NCI-H2081 treated with DMSO at 0.1 percent for 48 hours (cell line): ENCODE results near the gene KCNJ9.
A peak's percentile ranks its signal among the peaks of the same experiment; 100 is the strongest.

Source experiments
- DNase-seq: peaks from one replicate; lab custom pipeline; 2025; lab: John Stamatoyannopoulos, UW

Gene KCNJ9

DNA sequence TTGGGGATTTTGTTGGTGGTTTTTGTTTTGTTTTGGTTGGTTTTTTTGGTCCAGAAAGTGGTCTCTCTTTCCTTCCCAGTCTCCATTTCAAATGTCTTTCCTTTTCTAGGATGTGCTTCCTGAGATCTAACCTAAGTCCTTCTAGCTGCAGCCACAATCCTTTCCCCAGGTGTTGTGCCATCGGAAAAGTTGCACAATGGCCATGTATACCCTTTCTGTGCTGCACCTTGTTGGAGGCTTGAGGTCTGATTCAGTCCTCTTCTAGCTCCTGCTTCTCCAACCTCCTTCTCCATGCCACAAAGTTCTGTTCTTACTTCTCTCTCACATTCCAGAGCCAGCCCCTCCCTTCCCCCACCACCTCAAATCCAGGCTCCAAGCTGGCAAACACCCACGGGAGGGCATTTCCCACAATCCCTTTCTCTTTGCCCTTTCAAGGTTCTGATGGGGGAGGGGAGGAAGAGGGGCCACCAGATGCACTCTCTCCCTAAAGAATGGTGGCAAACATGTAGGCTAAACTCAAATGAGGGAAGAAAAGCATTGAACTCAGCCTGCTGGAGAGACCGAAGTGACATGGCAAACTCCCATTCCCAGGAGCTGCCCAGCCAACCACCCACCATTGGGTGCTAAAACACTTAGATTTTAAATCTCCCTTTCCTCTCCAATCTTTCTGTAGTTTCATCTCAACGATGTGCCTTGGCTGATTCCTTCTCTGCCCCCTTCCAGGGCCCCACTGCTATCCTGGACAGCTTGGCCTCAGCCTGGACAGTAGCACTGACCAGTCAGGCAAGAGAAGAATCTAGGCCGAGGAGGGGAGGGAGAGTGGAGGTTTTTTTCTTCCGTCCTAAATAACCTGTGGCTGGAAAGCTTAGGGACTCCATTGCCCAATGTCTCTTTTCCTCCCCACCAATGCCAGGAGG, 14.3 kb upstream of the KCNJ9 start:
- DNase-seq, result no peak

DNA sequence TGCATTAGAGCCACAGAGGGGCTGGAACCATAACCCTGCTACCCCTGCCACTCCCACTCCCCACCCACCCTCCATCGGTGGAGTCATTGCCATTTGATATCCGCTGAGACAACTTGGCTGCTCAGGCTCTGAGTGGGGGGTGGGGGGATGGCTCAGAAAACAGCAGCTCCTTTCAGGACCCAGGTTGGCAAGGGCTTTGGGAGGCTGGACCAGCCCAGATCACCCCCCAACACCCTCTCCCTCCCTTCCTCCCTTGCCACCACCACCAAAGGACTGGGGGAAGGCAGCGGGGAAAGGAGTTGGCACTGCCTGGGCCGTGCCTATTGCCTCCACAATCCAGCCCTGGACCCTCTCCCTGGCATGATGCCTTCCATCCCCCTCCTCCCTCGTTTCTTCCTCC, 13.1 kb upstream of the KCNJ9 start:
- DNase-seq, result no peak

DNA sequence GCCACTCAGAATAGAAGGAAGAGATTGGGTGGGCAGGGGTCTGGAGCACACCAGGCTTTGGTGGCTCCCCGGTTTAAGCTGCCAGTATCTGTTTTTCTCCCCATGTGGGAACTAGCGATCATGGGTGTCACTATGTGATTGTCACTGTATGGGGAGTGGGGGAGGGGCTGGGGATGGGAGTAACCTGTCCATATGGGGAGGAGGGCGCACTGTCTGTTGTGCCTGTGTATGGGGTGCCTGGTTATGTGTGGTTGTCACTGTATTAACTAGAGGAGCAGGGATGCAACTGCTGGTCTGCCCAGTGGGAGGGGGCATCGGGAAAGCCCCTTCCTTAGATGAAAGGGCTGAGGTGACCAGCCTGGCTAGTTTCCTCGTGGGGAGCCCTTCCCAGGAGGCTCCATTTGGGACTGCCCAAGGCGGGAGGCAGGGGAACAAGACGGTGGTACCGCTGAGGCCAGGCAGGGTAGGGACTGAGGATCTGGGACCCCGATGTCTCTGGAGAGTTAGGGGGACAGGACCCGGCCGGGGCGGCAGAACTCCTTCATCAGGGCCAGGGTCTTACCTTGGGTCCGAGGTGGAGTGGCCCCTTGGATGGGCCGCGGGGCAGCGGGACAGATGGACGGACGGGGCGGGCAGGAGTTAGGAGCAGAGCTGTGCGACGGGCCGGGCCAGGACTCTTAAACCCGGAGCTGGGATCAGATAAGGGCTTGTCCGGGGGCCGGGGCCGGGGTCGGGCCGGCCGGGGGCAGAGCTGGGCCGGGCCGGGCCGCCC, 11.7 kb upstream of the KCNJ9 start, which contains the start of gene KCNJ10:
TSS of gene KCNJ10 (minus strand) at position 701 of the 772 bp plus-strand sequence. CDS start 27,628 bp downstream, outside the sequence.
- DNase-seq, result no peak

DNA sequence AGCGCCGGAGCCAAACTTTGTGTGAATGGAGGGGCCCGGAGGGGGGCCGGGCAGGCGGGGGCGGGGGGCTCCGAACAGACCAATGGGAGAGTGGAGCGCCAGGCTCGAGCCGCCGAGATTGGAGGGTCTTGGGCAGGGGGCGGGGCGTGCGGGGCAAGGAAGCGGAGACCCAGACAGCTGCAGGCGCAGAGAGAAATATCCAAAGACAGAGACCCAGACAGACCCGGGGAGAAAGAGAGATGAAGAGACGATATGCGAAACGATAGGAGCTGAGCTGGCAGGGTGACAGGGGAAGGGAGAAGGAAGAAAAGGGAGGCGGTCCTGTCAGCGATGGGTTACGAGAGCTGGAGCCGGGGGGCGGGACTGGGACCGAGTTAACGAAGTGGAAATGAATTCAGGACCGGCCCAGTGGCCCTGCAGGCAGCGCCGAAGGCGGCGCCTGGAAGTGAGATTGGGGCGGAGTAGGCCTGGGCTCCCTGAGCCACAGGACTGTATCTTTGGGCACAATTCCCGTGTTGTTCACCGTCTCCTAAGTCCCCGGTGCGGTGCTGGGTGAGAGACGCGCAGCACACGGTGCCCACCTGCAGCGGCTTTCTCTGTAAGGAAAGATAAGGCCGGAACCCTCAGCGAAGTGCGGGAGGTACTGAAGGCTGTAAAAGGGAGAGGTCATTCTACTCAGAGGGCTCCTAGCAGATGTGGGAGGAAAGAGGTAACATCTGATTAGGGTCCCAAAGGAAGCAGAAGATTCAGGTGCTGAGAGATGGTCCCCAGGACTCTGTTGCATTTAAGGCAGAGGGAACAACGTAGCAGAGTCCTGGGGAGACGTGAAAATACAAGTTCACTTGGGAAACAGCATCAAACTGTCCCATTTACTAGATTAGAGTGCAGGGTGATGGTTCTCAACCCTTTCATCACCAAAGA, 10.8 kb upstream of the KCNJ9 start:
- no peak for DNase-seq

DNA sequence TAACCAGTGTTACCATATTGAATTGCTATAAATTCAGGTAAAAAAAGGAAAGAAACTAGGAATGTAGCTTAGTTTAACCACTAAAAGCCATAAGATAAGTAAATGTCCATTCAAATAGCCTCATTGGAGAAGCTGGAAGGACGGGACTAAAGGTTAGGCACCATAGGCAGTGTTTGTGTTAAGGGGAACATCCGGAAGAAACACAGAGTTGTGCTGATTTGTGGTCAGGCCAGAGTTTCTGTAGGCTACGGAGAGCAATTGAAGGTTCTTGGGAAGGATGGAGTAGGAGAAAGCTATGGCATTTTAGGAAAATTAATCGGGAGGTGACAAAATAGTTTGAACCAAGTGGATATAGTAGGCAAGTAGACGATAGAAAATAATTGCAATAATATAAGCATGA, 10.0 kb upstream of the KCNJ9 start:
- DNase-seq, result no peak

DNA sequence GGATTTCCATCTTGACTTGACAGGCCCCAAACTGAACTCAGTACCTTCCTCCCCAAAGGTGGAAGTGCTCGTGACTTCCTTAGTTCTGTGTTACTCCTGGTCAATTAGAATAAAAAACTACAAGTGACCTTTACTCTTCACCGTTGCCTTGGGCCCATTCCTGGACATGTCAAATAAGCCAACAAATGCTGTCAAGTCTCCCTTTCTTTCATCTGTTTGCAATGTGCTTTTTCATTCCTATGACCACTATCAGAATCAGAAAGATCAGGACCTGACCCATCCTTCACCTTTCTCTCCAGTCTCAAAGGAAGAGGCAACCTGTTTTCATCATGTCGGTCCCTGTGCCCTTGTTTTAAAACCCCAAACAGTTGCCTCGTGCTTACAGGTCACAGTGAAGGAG, 6.5 kb upstream of the KCNJ9 start:
- no peak for DNase-seq

DNA sequence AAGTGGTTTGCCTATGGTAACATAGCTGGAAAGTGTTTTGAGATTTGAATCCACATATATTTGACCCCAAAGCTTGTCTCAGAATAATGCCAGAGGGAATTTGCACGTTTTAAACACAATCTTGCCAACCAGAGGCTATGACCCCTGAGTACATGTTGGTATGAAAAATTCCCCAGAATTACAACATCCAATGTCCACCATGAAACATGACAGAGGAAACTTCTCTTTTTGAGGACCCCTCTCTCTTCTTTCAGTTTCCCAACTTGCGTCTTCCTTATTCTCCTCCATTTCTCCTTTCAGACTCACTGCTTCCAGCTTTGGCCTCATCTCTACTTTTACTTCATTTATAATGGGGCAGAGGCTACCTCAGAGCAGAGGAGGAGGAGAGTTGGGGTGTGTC, 5.5 kb upstream of the KCNJ9 start:
- DNase-seq, result no peak

DNA sequence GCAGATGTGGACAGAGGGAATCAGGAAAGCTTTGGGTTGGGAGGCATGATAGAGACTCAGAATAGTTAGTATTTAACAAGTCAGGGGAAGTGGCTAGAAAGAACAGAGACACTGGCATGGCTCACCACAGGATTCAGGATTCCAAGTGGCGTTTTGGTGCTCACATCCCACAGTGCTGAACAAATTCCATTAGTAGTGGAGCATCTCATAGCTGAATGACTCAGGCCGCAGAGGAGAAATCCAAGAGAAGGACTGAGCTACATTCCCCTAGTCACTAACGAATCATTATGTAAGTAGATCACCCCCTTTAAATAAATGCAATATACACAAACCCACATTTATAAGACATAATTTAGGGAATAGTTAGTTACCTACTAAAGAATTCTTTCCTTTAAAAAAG, 5.0 kb upstream of the KCNJ9 start:
- DNase-seq, result no peak

DNA sequence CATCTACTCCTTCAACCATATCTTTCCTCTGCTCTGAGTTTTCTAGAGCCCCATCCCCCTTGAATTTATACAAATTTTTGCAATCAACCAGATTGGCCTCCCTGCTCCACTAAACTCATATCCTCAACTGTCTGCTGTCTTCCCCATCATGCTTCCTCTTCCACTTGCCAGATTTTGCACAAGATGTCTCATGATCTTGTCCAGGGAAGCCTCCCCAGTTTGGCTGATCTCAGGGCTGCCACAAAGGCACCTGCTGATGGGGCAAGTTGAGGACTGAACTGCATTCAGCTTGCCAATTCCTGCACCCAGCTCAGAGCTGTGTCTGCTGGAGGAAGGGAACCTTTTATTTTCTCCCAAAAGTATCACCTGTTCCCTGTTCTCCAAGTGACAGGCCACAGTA, 3.9 kb upstream of the KCNJ9 start:
- no peak for DNase-seq

DNA sequence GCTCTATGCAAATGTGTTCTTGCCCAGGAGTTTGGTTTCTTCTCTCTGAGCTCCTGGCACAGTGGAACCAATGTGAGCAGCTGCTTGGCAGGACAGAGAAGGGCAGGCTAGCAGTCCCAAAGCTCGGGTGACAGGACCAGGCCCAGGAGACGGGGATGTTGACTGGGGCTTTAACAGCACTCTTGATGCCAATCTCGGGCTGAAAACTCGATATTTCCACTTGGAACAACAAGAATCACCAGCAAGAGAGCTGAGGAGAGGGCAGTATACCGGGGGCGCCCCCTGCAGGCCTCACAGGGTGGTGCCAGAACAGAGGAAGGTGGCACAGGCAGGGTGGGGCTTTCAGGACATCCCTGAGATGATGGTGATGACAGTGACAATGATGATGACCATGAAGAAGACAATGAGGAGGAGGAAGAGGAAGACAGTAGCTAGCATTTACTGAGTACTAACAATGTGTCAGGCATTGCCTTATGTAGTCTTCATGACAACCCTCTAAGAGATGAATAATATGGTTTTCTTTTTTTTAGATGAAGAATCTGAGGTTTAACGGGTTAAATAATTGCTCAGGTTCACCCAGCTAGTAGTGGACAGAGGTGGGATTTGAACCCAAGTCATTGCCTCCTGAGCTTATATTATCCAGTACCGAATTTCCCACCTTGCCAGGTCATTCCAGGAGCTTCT, 2.7 kb upstream of the KCNJ9 start:
- no peak for DNase-seq

DNA sequence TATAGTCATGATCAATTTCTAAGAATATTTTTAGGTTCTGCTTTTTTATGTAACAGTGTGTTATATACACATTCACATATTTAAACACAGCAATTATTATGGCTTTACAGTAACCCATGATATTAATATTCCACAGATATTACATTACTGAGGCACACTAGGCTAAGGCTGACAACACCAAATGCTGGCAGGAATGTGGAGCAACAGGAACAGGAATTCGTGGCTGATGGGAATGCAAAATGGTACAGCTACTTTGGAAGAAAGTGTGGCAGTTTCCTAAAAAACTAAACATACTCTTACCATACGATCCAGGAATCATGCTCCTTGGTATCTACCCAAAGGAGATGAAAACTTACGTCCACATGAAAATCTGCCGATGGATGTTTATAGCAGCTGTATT, 1.9 kb upstream of the KCNJ9 start:
- no peak for DNase-seq

DNA sequence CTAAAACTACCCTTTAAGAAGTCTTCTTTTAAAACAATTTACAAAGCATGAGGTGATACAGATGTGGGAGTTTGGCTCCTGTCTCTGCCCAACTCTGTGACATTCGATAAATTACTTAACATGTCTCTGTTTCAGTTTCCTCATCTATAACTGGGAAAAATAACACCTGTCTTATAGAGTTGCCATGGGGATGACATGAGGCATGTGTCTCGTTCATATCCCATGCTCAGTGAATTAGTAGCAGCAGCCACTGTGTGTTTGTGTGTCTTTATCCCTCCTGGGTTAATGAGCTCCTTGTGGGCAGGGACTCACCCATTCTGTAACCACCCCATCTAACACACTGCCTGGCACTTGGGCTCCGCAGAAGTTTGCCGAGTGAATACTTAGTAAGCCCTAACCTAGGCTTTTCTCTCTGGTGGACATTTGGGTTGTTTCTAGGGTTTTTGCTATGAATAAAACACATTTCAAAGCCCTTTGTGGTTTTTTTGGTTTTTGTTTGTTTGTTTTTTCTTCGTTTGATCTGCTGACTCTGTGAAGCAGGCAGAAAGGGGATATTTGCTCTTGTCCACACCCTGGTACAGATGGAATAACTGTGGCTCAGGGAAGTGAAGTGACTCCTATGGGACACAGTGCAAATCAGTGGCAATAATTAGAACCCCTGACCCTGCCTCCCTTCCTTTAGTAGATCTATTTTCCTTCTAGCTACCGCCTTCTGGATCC, 797 bp upstream of the KCNJ9 start:
- DNase-seq, result no peak

DNA sequence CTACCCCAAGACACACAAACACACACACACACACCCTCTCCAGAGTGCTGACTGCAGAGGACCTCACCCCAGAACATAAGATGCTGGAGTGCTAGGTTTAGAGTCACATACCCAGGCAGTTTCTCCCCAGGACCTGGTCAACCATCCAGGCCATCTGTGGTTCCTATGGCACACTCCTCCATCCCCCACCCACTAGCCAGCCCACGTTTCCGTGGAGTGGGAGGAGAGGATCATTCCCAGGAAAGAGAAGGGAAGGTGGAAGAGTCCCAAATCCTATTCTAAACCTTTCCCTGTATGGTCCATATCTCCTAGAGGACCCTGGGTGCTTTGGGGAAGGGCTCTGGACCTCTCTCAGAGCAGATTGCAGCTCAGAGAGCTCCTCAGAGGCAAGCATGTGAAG, 1.1 kb downstream of the KCNJ9 start:
- no peak for DNase-seq

DNA sequence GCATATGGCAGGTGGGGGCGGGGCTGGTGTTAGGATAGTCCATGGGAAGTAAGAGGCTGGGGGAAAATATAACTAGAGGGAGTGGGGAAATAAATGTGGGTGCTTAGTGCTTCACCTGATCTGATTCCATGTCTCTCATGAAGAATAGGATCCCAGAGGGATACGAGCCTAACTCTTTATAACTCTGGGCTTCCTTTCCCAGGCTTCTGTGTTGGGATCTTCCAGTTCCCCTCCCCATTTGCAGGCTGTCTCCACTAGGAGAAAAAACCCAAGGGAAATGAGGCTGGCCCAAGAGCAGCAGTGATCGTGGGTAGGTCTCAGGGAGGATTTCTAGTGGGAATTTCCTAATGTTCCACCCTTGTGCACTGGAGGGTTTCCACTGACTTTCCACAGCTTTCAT, 1.6 kb downstream of the KCNJ9 start:
- no peak for DNase-seq

DNA sequence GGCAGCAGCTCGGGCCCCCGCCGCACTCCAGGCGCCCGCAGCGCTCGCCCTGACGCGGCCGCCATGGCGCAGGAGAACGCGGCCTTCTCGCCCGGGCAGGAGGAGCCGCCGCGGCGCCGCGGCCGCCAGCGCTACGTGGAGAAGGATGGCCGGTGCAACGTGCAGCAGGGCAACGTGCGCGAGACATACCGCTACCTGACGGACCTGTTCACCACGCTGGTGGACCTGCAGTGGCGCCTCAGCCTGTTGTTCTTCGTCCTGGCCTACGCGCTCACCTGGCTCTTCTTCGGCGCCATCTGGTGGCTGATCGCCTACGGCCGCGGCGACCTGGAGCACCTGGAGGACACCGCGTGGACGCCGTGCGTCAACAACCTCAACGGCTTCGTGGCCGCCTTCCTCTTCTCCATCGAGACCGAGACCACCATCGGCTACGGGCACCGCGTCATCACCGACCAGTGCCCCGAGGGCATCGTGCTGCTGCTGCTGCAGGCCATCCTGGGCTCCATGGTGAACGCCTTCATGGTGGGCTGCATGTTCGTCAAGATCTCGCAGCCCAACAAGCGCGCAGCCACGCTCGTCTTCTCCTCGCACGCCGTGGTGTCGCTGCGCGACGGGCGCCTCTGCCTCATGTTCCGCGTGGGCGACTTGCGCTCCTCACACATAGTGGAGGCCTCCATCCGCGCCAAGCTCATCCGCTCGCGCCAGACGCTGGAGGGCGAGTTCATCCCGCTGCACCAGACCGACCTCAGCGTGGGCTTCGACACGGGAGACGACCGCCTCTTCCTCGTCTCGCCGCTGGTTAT, 2.8 kb downstream of the KCNJ9 start:
- DNase-seq, result peak; percentile 37

DNA sequence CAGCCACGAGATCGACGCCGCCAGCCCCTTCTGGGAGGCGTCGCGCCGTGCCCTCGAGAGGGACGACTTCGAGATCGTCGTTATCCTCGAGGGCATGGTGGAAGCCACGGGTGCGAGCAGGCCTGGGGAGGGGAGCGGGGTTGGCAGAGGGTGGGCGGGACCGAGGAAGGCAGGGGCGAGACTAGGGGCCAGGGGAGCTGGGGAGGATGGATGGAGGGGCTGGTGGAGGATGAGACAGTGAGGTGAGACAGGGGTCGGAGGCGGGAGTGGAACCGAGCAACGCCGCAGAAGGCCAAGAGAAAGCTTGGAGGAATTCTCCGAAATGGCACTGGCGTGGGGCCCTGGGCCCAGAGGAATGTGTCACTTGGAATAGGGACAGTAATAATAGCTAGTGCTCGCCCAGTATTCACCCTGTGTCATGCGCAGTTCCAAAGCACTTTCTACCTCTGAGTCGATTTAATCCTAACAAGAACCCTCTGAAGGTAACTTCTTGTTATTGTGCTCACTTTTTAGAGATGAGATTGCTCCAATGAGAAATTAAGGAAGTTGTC, 3.5 kb downstream of the KCNJ9 start:
- no peak for DNase-seq

DNA sequence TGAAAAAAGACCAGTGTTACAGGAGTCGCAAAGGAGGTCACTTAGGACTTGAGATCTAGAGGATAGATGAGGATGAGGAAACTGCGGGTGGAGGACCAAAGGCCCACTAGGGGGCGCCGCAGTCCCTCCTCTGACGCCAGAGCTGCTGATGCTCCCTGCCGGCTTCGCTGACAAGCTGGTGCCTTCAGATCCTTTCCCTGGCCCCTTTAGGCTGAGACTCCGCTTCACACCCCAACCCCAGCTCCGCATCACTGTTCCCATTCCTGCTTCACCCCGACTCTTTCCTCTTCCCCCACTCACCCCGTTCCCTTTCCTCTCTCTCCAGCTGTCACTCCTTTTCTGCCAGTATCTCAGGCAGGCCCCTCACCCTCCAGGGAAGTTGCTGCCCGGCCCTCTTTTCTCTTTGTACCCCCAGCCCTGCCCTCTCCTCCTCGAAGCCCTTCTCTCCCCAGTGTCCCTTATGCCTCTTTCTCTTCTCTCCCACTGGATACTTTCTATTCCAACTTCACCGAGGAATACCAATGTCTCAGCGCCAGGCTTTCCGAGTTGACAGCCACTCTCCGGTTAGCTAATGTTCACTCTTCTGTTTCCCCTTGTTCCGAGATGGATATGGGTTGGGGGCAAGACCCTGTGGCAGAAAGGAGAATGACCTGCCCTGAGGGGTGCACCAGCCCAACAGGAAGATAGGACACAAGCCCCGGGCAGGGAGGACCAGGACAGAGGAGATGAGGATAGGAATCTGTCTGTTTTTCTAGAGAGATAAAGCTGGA, 4.5 kb downstream of the KCNJ9 start:
- peak; percentile 25 for DNase-seq

DNA sequence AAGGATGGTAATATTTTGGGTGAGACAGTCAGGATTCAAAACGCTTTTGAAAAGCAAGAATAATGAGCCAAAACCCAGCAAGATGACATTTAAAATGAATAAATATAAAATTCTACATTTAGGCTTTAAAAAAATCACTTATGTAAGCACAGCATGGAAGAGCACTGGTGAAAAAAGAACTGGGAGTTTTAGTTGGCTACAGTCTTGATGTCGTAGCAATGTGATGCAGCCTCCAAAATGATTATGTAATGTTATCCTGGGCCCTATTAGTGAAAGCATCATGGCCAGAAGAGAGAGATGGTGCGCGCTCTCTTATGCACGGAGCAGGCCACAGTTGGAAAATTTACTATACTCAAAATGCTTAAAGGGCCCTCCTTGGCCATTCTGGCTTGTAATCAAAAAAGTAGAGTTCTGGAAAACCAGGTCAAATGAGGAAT, 5.1 kb downstream of the KCNJ9 start:
- DNase-seq, result no peak

DNA sequence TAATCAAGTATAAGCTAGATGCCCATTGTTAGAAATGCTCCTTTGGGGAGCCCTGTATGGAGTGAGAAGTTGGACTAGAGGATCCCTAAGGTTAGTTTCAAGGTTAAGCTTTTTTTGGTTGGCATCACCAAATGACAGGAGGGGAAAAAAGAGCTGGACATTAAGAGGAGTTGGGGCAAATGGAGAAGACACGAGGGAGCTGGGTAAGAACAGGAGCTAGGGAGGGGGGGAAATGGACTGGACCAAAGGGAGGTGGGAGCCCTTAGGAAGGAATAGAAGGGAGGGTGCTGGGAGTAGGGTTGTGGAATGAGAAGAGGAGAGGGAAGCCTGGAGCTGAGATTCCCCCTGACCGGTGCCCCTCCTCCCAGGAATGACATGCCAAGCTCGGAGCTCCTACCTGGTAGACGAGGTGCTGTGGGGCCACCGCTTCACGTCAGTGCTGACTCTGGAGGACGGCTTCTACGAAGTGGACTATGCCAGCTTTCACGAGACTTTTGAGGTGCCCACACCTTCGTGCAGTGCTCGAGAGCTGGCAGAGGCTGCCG, 5.9 kb downstream of the KCNJ9 start:
- DNase-seq, result no peak
